ENCODE data around the gene LYRM1.

- TF ChIP-seq POLR2A (IDR thresholded peaks at IDR 0.05) (no peak), CTCF (IDR thresholded peaks at IDR 0.05) (no peak), EP300 (IDR thresholded peaks at IDR 0.05) (peak in 1 of 2 donors; percentile 30)
Measured at GRCh38 chr16:20897253-20897897, 3.2 kb upstream of the LYRM1 start.

Measured in tibial nerve (tissue), 4 donors.